HG02759 (cell line): ENCODE measurements around the gene EPB41L2.
"Not testable (repeated sequence)": the region's sequence is repeated elsewhere in the genome, so short reads cannot be mapped to it uniquely, and the experiment has no call there.

Source experiments
- ATAC-seq: cut with Tn5 transposase; IDR thresholded peaks from one replicate; pipeline ENCODE4 v1.9.1; 2021; ENCODE audit warnings: mild to moderate bottlenecking, moderate library complexity; ENCODE audit not compliant: unreplicated experiment

Gene EPB41L2

DNA sequence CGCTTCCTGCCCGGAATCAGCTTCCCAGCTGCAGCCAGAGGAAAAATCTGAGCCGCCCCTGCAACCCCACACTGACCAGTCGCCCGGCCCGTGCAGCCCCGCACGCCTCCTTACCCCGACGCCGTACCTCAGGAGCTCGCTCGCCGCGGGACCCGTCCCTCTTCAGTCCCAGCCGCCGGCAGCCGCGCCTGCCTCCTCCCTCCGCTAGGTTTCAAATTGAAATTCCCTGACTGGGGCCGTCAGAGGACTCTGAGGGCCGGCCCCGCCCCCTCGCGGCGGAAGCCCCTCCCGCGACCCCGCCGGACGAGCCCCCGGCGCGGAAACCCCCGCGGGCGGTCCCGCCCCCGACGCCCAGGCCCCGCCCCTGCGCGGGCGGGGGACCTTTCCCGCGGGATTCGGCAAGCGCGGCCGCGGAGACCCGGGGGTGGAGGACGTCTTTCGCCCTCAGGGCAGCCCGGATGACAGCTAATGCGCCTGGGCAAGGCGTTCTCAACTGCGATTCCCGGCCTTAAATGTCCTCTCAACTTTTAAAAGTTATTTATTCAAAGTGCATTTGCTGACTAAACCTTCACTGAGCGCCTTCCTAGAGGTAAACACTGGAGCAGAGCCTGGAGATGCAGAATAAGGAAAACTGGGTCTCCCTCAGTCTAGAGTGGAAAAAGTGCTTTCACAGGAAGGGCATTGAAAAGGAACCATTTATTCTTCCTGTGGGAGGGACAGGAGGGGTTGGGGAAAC, at the start of gene EPB41L2:
TSS of gene EPB41L2 (minus strand) at position 218 of the 736 bp plus-strand sequence. CDS start 106,760 bp downstream, outside the sequence.
- ATAC-seq: peak; percentile 84

DNA sequence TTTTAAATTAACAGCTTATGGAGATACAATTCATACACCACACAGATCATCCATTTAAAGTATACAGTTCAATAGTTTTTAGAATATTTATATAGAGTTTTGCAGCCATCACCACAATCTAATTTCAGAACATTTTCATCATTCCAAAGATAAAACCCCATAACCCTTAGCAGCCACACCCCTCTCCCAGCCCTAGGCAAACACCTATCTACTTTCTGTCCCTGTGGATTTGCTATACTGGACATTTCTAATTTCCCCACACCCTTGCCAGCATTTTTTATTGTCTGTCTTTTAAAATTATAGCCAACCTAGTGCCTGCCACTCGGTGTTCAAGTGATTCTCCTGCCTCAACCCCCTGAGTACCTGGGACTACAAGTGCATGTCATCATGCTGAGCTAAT, 49.2 kb upstream of the EPB41L2 start:
- no peak for ATAC-seq

DNA sequence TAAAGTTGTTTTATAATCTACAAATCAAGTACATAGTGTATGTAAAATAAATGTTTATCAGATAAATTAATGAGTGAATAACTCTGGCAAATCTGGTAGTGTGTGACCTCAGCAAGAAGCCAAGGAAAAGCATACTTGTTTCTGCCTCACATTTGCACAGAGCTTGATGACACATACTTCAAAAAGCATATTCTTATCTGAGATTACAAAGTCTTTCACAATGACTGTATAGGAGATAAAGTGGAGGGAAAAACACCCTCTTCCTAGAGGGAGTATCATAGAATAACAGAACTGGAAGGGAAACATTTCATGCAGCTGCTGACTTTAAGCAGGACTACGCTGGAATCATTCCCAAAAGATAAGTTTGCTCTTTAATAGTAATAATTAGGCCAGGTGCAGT, 44.1 kb upstream of the EPB41L2 start:
- no peak for ATAC-seq

DNA sequence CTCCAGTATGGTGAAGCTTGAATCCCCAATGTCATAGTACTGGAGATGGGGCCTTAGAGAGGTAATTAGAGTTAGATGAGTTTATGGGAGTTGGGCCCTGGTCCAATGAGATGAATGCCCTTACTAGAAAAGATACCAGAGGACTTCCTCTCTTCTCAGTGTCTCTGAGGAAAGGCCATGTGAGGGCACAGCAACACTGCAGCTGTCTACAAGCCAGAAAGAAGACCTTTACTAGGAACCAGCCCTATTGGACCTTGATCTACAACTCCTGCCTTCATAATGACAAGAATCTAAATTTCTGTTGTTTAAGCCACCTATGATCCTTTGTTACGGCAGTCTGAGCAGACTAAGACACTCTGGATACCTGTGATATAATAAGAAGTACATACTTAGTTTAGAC, 40.9 kb upstream of the EPB41L2 start:
- ATAC-seq: no peak

DNA sequence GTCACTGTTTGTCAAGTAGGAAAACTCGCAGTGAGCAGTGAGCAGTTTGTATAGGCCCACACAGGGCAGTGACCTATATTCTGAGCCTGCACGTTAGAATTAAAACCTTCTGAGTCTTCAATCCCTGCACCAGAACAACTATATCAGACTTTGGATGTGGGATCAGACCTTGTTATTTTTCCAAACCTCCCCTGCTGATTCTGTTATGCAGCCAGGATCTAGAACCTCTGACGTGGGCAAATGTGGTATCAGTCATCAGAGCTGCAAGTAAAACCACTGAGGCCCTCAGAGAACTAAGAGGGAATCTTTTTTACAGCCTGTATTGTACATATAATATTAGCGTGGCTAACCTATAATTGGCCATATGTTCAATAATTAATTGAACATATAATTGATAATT, 40.3 kb upstream of the EPB41L2 start:
- ATAC-seq: no peak

GRCh38 chr6:131101911-131102680, 39.1 kb upstream of the EPB41L2 start:
- ATAC-seq: no peak

DNA sequence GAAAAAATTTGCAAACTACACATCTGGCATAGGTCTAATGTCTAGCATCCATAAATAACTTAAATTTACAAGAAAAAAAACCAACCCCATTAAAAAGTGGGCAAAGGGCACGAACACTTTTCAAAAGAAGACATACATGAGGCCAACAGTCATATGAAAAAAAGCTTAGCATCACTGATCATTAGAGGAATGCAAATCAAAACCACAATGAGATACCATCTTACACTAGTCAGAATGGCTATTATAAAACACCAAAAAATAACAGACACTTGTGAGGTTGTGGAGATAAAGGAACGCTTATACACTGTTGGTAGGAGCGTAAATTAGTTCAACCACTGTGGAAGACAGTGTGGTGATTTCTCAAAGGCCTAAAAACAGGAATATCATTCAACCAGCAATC, 33.7 kb upstream of the EPB41L2 start:
- ATAC-seq: no peak

DNA sequence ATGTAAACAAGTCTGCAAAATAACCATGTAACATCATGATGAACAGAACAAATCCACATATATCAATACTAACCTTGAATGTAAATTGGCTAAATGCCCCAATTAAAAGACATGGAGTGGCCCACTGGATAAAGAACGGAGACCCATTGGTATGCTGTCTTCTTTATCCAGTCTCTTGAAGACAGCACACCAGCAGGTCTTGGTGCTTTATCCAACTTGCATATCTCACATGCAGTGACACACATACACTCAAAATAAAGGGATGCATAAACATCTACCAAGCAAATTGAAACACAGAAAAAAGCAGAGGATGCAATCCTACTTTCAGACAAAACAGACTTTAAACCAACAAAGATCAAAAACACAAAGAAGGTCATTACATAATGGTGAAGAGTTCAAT, 30.3 kb upstream of the EPB41L2 start:
- no peak for ATAC-seq

- ATAC-seq: not testable (repeated sequence)
Observed at GRCh38 chr6:131091944-131092343, 28.9 kb upstream of the EPB41L2 start.

DNA sequence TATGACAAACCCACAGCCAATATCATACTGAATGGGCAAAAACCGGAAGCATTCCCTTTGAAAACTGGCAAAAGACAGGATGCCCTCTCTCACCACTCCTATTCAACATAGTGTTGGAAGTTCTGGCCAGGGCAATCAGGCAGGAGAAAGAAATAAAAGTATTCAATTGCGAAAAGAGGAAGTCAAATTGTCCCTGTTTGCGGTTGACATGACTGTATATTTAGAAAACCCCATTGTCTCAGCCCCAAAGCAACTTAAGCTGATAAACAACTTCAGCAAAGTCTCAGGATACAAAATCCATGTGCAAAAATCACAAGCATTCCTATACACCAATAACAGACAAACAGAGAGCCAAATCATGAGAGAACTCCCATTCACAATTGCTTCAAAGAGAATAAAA, 27.3 kb upstream of the EPB41L2 start:
- not testable (repeated sequence) for ATAC-seq

DNA sequence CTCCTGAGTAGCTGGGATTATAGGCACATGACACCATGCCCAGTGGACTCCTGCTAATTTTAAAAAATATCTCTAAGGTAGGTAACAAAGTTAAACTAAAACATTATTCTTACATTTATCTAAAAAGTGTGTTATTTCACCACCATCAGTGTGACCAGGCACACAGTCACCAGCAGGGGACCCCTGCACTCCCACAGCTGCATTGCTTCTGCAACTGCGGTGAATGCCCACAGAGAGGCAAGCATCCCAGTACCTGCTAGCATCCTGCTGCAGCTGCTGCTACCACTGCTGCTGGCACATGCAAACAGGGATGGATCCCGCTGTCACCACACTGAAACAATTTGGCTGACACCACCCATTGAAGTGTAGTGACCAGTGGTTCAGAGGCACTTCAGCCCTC, 21.9 kb upstream of the EPB41L2 start:
- ATAC-seq: no peak

DNA sequence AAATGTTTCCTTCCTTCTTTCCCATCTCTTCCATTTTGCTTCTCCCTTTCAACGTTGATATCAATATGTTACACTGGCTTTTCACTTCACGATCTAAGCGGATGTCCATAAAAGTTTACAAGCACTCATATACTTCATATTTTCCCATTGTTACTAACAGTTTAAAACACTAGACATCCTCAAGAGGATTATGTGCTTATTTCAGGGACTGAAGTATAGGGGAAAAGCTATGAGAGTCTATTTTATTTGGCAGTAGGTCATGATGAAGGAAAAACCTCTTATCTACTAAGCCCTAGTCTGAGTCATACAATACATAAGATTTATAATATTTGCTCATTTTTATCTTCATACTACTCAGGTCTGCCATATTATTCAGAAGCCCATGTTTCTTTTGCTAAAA, 20.6 kb upstream of the EPB41L2 start:
- no peak for ATAC-seq

DNA sequence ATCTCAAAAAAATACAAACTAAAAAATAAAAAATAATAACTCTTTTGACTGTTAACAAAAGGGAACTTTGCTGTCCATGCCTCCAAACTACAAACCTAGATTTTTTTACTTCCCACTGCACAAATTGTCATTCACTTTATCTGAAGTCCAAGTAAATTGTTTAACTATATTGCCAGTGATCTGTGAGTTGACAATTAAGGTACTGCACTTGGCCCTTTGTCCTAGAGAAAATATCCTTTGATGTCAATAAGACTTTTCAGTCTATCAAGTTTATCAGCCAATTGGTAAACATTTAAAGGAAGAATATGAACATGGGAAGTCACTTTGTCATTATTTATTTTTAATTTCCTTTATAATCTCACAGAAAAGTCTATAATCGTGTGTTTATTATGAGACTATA, 19.3 kb upstream of the EPB41L2 start:
- no peak for ATAC-seq

DNA sequence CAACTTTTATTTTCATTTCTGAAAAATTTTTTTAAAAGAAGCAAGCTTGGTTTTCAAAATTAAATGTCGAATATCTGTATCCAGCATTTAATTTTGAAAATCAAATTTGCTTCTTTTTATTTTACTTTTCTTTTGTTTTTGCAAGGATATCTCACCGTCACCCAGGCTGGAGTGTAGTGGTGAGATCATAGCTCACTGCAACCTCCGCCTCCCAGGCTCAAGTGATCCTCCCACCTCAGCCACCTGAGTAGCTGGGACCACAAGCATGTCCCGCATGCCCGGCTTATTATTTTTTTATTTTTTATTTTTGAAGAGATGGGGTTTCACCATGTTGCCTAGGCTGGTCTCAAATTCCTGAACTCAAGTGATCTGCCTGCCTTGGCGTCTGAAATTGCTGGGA, 17.0 kb upstream of the EPB41L2 start:
- ATAC-seq: no peak

- ATAC-seq: no peak
Observed at GRCh38 chr6:131073577-131073976, 10.5 kb upstream of the EPB41L2 start.

- no peak for ATAC-seq
Observed at GRCh38 chr6:131070061-131070460, 7.0 kb upstream of the EPB41L2 start.

DNA sequence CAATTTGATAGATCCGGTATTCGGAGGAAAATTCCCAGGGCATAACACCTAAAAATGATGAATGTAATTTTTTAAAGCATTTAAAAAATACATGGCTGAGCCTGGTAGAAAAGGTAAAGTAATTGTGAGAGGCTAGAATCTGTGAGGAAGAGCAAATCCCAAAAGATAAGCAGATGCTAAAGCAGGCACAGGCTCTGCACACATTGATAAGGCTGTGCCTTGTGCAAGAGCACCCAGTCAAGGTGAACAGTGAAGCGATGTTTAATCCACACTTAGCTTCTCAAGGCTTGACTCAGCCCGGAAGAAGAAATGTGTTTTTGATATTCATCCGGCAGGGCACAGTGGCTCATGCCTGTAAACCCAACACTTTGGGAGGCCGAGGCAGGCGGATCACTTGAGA, 5.1 kb upstream of the EPB41L2 start:
- no peak for ATAC-seq

DNA sequence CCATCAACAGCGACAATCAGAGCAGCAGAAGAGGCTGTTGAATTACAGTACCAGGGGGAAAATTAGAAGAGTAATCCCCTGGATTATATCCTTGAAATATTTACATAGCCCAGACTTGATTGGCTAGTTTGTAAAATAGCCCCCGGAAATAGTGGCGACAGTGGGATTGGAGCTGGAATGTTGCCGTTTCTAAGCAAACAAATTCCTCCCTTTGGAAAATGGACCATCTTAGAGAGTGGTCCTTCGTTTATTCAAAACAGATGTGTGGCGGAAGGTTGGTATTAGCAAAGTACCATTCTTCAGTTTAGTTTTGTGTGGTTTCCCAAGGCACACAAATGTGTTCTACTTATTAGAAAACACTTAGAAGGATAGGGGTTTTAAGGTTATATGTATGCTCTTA, 4.5 kb upstream of the EPB41L2 start:
- no peak for ATAC-seq

DNA sequence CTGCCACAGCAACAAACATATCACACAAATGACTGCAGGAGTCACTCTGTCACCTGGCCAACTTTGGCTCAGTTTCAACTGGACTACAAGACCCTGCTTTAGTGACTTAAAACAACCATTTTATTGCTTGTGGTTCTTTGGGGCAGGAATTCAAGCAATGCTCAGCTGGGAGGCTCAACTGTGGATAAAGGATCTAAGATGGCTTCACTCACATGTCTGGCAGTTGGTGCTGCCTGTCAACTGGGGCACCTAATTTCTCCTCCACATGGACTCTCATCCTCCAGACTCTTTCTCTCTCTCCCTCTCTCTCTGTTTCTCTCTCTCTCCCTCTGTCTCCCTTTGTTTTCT, 2.8 kb upstream of the EPB41L2 start:
- no peak for ATAC-seq

DNA sequence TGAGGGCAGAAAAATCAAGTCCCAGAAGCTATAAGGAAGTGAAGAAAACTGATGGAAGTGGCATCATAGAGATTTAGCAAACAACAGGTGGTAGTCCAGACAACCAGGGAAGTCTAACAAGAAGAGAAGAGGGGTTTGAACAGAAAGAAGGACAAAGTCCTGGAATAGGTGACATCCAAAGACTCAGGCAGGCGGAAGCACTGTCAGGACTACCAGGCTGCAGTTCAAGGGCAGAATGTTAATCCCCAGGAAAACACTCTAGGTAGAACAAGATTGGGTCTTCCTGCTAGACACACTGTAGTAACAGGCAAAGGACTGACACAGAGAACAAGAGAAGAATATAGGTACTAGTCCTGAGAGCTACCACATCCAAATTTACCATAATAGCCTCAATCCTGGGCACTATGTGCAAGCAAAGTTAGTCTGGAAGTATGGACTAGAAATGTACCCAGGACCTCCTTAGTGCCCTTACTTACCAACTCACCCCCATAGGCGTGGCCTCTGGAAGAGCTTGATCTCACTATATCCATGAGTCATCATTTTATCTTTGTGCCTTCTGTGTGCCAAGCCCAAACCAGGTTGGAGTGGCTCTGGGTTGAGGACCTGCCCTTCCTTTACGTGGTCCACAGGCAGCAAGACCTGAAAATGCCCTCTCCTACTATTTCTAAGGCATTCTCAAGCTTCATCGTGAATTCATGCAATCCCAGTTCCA, 2.2 kb upstream of the EPB41L2 start:
- ATAC-seq: no peak

DNA sequence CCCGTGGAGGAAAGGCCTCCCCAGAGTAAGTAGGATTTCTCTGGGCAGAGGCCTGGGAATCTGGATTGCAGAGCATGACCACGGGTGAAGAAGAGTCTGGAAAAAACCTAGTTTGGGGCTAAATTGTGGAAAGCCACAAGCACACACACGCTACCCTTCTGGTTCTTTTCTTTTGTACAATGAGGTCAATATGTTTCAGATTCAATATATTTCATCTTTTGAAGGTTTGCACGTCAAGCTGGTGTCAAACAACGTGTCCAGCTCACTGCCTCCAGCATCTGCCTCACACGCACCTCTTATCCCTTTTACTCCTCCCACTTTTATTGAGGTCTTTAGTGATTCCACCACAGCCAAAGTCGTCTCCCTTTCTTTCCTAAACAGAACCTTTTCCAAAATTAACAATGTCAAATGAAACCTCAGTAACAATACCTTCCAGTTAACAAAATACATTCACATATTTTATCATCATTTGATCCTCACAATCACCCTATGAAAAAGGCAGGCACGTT, 773 bp upstream of the EPB41L2 start:
- ATAC-seq: peak; percentile 1
